HG03039 (cell line): ENCODE results near the gene LYL1.

ENCODE experiments used
- ATAC-seq: cut with Tn5 transposase; IDR thresholded peaks from one replicate; pipeline ENCODE4 v1.9.1; 2021; ENCODE audit warnings: mild to moderate bottlenecking, moderate library complexity; ENCODE audit not compliant: unreplicated experiment

Gene LYL1

GRCh38 chr19:13078381-13078780 is 24.3 kb downstream of the LYL1 start:
- ATAC-seq: no peak

- ATAC-seq: no peak
Observed at GRCh38 chr19:13077240-13077639, 25.4 kb downstream of the LYL1 start.

GRCh38 chr19:13076787-13077186 is 25.9 kb downstream of the LYL1 start:
- no peak for ATAC-seq

- ATAC-seq: no peak
Observed at GRCh38 chr19:13076320-13076719, 26.3 kb downstream of the LYL1 start.

- no peak for ATAC-seq
Observed at GRCh38 chr19:13074378-13074777, 28.3 kb downstream of the LYL1 start.

- no peak for ATAC-seq
Observed at GRCh38 chr19:13073263-13073662, 29.4 kb downstream of the LYL1 start.

- no peak for ATAC-seq
Observed at GRCh38 chr19:13072188-13072908, 30.3 kb downstream of the LYL1 start.

GRCh38 chr19:13071444-13072187 is 31.0 kb downstream of the LYL1 start:
- ATAC-seq: no peak

- no peak for ATAC-seq
Observed at GRCh38 chr19:13070425-13071140, 32.1 kb downstream of the LYL1 start.

- ATAC-seq: no peak
Observed at GRCh38 chr19:13069415-13070359, 33.0 kb downstream of the LYL1 start.

GRCh38 chr19:13068085-13068846 is 34.4 kb downstream of the LYL1 start:
- ATAC-seq: no peak

GRCh38 chr19:13066933-13067807 is 35.5 kb downstream of the LYL1 start:
- no peak for ATAC-seq

GRCh38 chr19:13066226-13066625 is 36.4 kb downstream of the LYL1 start:
- ATAC-seq: no peak

GRCh38 chr19:13064092-13064489 is 38.6 kb downstream of the LYL1 start:
- ATAC-seq: no peak

GRCh38 chr19:13063461-13064091 is 39.1 kb downstream of the LYL1 start:
- no peak for ATAC-seq

- no peak for ATAC-seq
Observed at GRCh38 chr19:13062317-13062716, 40.3 kb downstream of the LYL1 start.

- no peak for ATAC-seq
Observed at GRCh38 chr19:13060964-13061927, 41.4 kb downstream of the LYL1 start.
